Measurements from ENCODE around the gene SIRT5.

- TF ChIP-seq CTCF (tag by site-specific recombination; IDR thresholded peaks at IDR 0.05): no peak
- no peak for TF ChIP-seq ZBTB7A (tag by site-specific recombination; IDR thresholded peaks at IDR 0.05; ENCODE audit: low read depth)
- no peak for TF ChIP-seq ZBTB26 (tag by site-specific recombination; optimal IDR thresholded peaks at IDR 0.05)
- no peak for TF ChIP-seq ZNF280D (tag by site-specific recombination; IDR thresholded peaks at IDR 0.05)
Observed at GRCh38 chr6:13624871-13625288, 50.5 kb downstream of the SIRT5 start.

All from HEK293 (cell line).